Esophagus squamous epithelium (tissue), 5 donors: ENCODE data around the gene SCGB3A1. TPM values are rescaled to one million over a fixed set of nuclear protein-coding genes. Genes with fewer than 3 reads are reported as not detected.

ENCODE experiments used
- DNase-seq: peaks from one replicate; lab custom pipeline; 2025; lab: John Stamatoyannopoulos, UW
- H3K27ac ChIP-seq, 4 donors: fragments of 200-600 bp; sonication (generic); one replicate each; pipeline ENCODE4 v1.5.1; 2016 to 2019; ENCODE audit warnings: mild to moderate bottlenecking in 1 of 4
- H3K27me3 ChIP-seq, 4 donors: fragments of 200-600 bp; sonication (generic); 1 replicate in 3 of 4; 2 replicates in 1 of 4; pipeline versions ENCODE4 v1.5.1 to v1.6.0; 2017 to 2021; ENCODE audit warnings: antibody characterized with exemption in 1 of 4
- H3K36me3 ChIP-seq, 3 donors: fragments of 200-600 bp; sonication (generic); one replicate each; pipeline ENCODE4 v1.5.1; 2016 to 2019
- H3K4me1 ChIP-seq, 3 donors: fragments of 200-600 bp; sonication (generic); one replicate each; pipeline ENCODE4 v1.5.1; 2017 to 2019
- H3K4me3 ChIP-seq, 4 donors: fragments of 200-600 bp; sonication (generic); 1 replicate in 3 of 4; 2 replicates in 1 of 4; pipeline ENCODE4 v1.5.1; 2016 to 2019; ENCODE audit warnings: mild to moderate bottlenecking in 2 of 4, moderate library complexity in 1 of 4
- H3K9me3 ChIP-seq, 3 donors: fragments of 200-600 bp; sonication (generic); one replicate each; pipeline ENCODE4 v1.5.1; 2016 to 2019
- POLR2A ChIP-seq, 4 donors: fragments of 450-650 bp; IDR thresholded peaks; one replicate each; pipeline ENCODE4 v1.6.1; 2017; ENCODE audit warnings: antibody characterized with exemption in 4 of 4, mild to moderate bottlenecking in 4 of 4, moderate library complexity in 3 of 4
- WGBS, 2 donors: methylation state at CpG; one replicate each; pipeline ENCODE4 v1.1.5; 2018; 5-methylcytosine and 5-hydroxymethylcytosine counted together
- intact Hi-C: fragments of 100-400 bp; cut with DNase I; formaldehyde crosslinking; loops from one replicate; pipeline ENCODE4 v1.15.0; 2022
- total RNA-seq, 4 donors: library from RNA; depleted of rRNA; stranded (reverse); fragments of >200 nt; gene quantifications; one replicate each; pipeline ENCODE4 v1.1.0, GENCODE V29; 2016
- TF ChIP-seq, protein P1 (sequence below), 6 experiments: fragments of 450-650 bp in 4 of 6; fragments of 200-600 bp in 2 of 6; sonication (generic) in 2 of 6; IDR thresholded peaks; one replicate each; pipeline ENCODE4 v1.5.1; 2016 to 2019; ENCODE audit warnings: antibody characterized with exemption in 6 of 6, mild to moderate bottlenecking in 4 of 6, moderate library complexity in 4 of 6
- donor health status: DM: yes; HTN: yes; CAD: no.

The SCGB3A1 gene
- total RNA-seq, 4 donors from 2014 or later, result 2.1 to 101 TPM; not detected in 2

DNA sequence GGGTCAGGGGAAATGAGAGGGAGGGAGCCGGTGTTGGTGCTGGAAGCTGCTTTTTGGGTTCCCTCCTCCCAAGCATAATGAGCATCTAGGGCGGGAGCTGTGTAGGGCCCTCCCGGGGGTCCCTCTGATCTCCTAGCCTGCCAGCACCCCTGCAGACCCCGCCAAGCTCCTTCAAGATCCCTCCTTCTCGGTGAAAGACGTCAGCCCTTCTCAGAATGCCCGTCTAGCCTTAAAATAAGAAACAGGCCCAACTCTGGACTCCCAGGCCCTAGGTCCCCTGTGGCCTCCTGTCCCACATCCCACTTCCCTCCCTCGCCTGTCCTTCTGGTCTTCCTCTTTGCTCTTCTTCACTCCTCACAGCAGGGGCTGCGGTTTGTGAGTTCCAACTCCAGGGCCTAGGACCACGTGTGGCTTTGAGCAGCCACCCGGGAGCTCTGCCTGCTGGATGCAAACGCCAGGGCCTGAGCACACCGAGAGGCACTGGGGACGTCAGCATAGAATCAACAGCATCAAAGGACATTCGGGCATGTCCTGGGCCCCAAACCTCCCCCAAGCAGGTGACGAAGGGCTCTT is 8.8 kb upstream of the SCGB3A1 start:
- H3K9me3 ChIP-seq, result no peaks in the 10 kb centered on the region
- no peaks in the 10 kb centered on the region for H3K36me3 ChIP-seq
- no peaks in the 10 kb centered on the region for H3K27me3 ChIP-seq
- H3K27ac ChIP-seq, result no peak overlapping the region
- DNase-seq, result no peak
- WGBS, 2 donors, result 74 to 75% methylated on average over 10 to 12 of the region's 16 CpGs
- intact Hi-C loops, result no loop called here
- no peak overlapping the region for H3K4me3 ChIP-seq
- no peaks in the 10 kb centered on the region for H3K4me1 ChIP-seq
- TF ChIP-seq, protein P1, sequence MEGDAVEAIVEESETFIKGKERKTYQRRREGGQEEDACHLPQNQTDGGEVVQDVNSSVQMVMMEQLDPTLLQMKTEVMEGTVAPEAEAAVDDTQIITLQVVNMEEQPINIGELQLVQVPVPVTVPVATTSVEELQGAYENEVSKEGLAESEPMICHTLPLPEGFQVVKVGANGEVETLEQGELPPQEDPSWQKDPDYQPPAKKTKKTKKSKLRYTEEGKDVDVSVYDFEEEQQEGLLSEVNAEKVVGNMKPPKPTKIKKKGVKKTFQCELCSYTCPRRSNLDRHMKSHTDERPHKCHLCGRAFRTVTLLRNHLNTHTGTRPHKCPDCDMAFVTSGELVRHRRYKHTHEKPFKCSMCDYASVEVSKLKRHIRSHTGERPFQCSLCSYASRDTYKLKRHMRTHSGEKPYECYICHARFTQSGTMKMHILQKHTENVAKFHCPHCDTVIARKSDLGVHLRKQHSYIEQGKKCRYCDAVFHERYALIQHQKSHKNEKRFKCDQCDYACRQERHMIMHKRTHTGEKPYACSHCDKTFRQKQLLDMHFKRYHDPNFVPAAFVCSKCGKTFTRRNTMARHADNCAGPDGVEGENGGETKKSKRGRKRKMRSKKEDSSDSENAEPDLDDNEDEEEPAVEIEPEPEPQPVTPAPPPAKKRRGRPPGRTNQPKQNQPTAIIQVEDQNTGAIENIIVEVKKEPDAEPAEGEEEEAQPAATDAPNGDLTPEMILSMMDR (IDR thresholded peaks at IDR 0.05), result no peak
- no peak for TF ChIP-seq POLR2A (IDR thresholded peaks at IDR 0.05)

DNA sequence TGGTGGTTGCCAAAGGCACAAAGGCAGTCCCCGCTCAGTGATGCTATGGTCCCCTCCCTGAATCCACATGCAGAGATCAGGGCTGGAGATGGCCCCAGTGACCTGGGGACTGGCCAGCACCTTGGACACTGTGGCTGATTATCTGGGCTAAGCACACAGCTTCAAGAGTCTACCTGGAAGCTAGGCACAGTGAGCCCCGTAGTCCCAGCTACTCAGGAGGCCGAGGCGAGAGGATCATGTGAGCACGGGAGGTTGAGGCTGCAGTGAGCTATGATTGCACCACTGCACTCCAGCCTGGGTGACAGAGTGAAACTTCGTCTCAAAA is 8.3 kb upstream of the SCGB3A1 start:
- 40 to 89% methylated on average over 1 to 6 of the region's 6 CpGs for WGBS, 2 donors
- H3K4me1 ChIP-seq, result no peaks in the 10 kb centered on the region
- H3K4me3 ChIP-seq, result no peak overlapping the region
- no peaks in the 10 kb centered on the region for H3K36me3 ChIP-seq
- no peaks in the 10 kb centered on the region for H3K9me3 ChIP-seq
- peaks cover 0 to under 1% (median 0%) of the 10 kb centered on the region in 4 donors for H3K27me3 ChIP-seq
- H3K27ac ChIP-seq, result no peak overlapping the region
- TF ChIP-seq POLR2A (IDR thresholded peaks at IDR 0.05), result no peak
- TF ChIP-seq, protein P1 (IDR thresholded peaks at IDR 0.05), result no peak
- intact Hi-C loops, result no loop called here
- DNase-seq, result no peak

DNA sequence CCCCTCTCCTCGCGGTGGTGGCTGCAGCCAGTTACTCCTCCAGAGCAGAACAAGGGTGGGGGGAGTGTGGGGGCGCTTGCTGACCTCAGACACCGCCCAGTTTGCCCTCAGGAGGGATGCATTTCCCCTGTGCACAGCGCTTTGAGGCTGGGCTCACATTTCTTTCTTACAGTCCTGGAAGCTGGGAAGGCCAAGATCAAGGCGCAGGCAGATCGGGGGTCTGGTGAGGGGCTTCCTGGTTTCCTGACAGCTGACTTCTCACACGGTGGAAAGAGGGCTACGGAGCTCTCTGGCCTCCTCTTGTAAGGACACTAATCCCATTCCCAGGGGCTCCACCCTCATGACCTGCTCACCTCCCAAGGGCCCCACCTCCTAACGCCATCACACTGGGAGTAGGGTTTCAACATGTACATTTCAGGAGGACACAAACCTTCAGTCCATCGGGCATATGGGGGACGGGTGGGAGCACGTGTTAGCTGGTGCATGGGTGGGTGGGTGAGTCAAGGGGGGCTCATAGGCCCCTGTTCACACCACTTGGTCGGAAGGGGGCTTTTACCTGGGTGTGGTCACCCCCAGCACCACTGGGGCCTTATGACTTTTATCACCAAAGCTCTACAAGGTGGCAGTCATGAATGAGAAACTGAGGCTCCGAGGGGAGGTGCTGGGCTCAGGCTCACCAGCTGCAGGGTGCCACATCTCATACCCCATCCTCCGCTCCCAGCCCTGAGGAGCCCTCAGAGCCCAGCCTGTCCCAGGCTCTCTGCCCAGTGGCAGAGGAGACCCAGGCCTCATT is 7.7 kb upstream of the SCGB3A1 start:
- no peaks in the 10 kb centered on the region for H3K36me3 ChIP-seq
- H3K27me3 ChIP-seq, result peaks cover 0 to 6% (median 0%) of the 10 kb centered on the region in 4 donors
- intact Hi-C loops, result no loop called here
- no peaks in the 10 kb centered on the region for H3K9me3 ChIP-seq
- no peaks in the 10 kb centered on the region for H3K4me1 ChIP-seq
- no peak overlapping the region for H3K4me3 ChIP-seq
- H3K27ac ChIP-seq, result no peak overlapping the region
- no peak for DNase-seq
- TF ChIP-seq, protein P1 (IDR thresholded peaks at IDR 0.05), result no peak
- no peak for TF ChIP-seq POLR2A (IDR thresholded peaks at IDR 0.05)
- 75 to 100% methylated on average over 2 to 9 of the region's 16 CpGs for WGBS, 2 donors

DNA sequence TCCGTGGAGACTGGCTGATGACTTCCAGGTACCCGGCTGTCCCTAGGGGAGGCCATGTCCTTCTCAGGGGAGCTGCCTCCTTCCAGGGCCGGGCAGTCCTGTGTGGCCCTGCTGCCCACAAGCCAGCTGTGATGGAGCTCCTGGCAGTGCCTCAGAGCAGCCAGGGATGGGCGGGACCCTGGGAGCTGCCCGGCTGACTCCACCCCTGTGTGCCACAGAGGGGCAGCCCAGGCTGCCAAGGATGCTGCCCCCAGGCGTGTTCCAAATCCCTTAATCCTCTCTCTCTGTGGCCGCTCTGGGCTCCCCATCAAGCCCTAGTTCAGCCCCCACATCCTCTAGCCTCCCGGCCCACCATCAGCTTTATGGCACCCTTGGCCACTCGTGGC is 7.0 kb upstream of the SCGB3A1 start:
- Histone ChIP-seq H3K27me3 (peaks cover 0 to 13% (median 0%) of the 10 kb centered on the region in 4 donors), H3K9me3 (no peaks in the 10 kb centered on the region), H3K36me3 (no peaks in the 10 kb centered on the region), H3K4me3 (no peak overlapping the region), H3K27ac (no peak overlapping the region), H3K4me1 (no peaks in the 10 kb centered on the region)
- TF ChIP-seq, protein P1 (IDR thresholded peaks at IDR 0.05), result no peak
- no peak for TF ChIP-seq POLR2A (IDR thresholded peaks at IDR 0.05)
- intact Hi-C loops, result no loop called here
- no peak for DNase-seq
- WGBS, 2 donors, result 70% methylated on average over 3 of the region's 9 CpGs; no CpG with 5 or more reads in 1 of the 2 donors

DNA sequence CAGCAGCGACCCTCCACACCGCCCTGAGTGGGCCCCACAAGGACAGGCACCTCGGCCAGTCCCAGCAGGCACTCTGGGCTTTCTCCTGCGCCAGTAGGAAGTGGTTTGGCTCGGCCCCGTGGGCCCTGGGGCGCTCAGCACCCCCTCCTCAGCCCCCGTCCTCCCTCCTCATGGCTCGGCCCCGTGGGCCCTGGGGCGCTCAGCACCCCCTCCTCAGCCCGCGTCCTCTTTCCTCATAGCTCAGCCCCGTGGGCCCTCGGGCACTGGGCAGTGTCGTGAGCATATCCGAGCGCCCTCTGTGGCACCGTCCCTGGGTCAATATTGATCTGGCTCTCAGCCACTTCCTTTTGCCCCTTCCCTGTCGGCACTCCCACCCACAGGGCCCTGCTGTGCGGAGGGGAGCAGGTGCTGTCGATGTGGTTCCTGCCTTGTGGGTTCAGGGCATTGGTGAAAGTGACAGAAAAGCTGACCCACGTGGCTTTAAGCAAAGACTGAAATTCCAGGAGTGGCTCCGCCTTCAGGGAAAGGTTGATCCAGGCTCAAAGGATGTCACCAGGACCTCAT is 5.5 kb upstream of the SCGB3A1 start:
- WGBS, 2 donors, result 57 to 64% methylated on average over 12 to 13 of the region's 24 CpGs
- Histone ChIP-seq H3K27ac (no peak overlapping the region), H3K27me3 (peaks cover 0 to 29% (median 0%) of the 10 kb centered on the region in 4 donors), H3K4me3 (no peak overlapping the region), H3K9me3 (no peaks in the 10 kb centered on the region), H3K4me1 (peaks cover 0 to 2% (median 0%) of the 10 kb centered on the region in 3 donors), H3K36me3 (no peaks in the 10 kb centered on the region)
- DNase-seq, result no peak
- intact Hi-C loops, result no loop called here
- TF ChIP-seq, protein P1 (IDR thresholded peaks at IDR 0.05), result no peak
- no peak for TF ChIP-seq POLR2A (IDR thresholded peaks at IDR 0.05)
